ENCODE results near the gene AKAP8. TPM values are rescaled to one million over a fixed set of nuclear protein-coding genes. Genes with fewer than 3 reads are reported as not detected.

The AKAP8 gene
- total and polyA plus RNA-seq, 9 of the 15 experiments (the other 6 are each of a cell fraction or from before 2014, with no cell fraction given), result 3.4 to 56.5 (median 15.0) TPM

GRCh38 chr19:15379083-15379998 is at the start of gene AKAP8 (continued):
- TF ChIP-seq GATA2 (CRISPR knock-in tag; IDR thresholded peaks at IDR 0.05), result no peak
- no peak for TF ChIP-seq CBFA2T2 (conservative IDR thresholded peaks at IDR 0.05)
- no peak for TF ChIP-seq IRF1 (CRISPR knock-in tag; IDR thresholded peaks at IDR 0.05; ENCODE audit: borderline replicate concordance)
- TF ChIP-seq NR1H2 (CRISPR knock-in tag; IDR thresholded peaks at IDR 0.05), result no peak
- no peak; the same call in 1 of the 2 replicates for TF ChIP-seq GTF2E2 (tag; IDR thresholded peaks at IDR 0.05)
- no peak for TF ChIP-seq CC2D1A (IDR thresholded peaks at IDR 0.05)
- TF ChIP-seq ZBTB34 (CRISPR knock-in tag; IDR thresholded peaks at IDR 0.05), result no peak
- TF ChIP-seq HLTF (IDR thresholded peaks at IDR 0.05), result no peak
- TF ChIP-seq POU5F1 (IDR thresholded peaks at IDR 0.05; ENCODE audit: borderline replicate concordance, low read depth, low read length, partially characterized antibody), result no peak
- TF ChIP-seq NCOA6 (IDR thresholded peaks at IDR 0.05), result no peak
- 0 out of 2 replicates have a peak, but pooled peaks have one; percentile 36 for TF ChIP-seq ZFPM2 (CRISPR knock-in tag; IDR thresholded peaks at IDR 0.05)
- no peak for TF ChIP-seq PHF21A (IDR thresholded peaks at IDR 0.05; ENCODE audit: borderline replicate concordance, low read depth)
- TF ChIP-seq, protein P1, sequence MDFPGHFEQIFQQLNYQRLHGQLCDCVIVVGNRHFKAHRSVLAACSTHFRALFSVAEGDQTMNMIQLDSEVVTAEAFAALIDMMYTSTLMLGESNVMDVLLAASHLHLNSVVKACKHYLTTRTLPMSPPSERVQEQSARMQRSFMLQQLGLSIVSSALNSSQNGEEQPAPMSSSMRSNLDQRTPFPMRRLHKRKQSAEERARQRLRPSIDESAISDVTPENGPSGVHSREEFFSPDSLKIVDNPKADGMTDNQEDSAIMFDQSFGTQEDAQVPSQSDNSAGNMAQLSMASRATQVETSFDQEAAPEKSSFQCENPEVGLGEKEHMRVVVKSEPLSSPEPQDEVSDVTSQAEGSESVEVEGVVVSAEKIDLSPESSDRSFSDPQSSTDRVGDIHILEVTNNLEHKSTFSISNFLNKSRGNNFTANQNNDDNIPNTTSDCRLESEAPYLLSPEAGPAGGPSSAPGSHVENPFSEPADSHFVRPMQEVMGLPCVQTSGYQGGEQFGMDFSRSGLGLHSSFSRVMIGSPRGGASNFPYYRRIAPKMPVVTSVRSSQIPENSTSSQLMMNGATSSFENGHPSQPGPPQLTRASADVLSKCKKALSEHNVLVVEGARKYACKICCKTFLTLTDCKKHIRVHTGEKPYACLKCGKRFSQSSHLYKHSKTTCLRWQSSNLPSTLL (IDR thresholded peaks at IDR 0.05), result no peak
- TF ChIP-seq TCF3 (CRISPR knock-in tag; IDR thresholded peaks at IDR 0.05), result no peak
- peak; percentile 99 for TF ChIP-seq PKNOX1 (IDR thresholded peaks at IDR 0.05)
- no peak for TF ChIP-seq XRCC3 (IDR thresholded peaks at IDR 0.05)
- peak; percentile 42 for TF ChIP-seq L3MBTL2 (IDR thresholded peaks at IDR 0.05)
- no peak for TF ChIP-seq SNIP1 (IDR thresholded peaks at IDR 0.05; ENCODE audit: low read depth)
- TF ChIP-seq WHSC1 (IDR thresholded peaks at IDR 0.05; ENCODE audit: low read length), result no peak
- TF ChIP-seq RBM15 (IDR thresholded peaks at IDR 0.05; ENCODE audit: insufficient read depth, low read length), result no peak
- no peak for TF ChIP-seq HDAC3 (IDR thresholded peaks at IDR 0.05; ENCODE audit: borderline replicate concordance, partially characterized antibody)
- TF ChIP-seq KDM4B (IDR thresholded peaks at IDR 0.05; ENCODE audit: borderline replicate concordance in 2 of 2, low read depth in 1 of 2), result no peak
- no peak for TF ChIP-seq NFE2 (IDR thresholded peaks at IDR 0.05; ENCODE audit: low read depth)
- TF ChIP-seq IRF2 (CRISPR knock-in tag; IDR thresholded peaks at IDR 0.05), result 0 out of 2 replicates have a peak, but pooled peaks have one; percentile 33
